HepG2 (cell line): ENCODE measurements around the gene RABIF. TPM values are rescaled to one million over a fixed set of nuclear protein-coding genes. Genes with fewer than 3 reads are reported as not detected.

ENCODE experiments used
- ATAC-seq: fragments of 200-7000 bp; cut with Tn5 transposase; 3 replicates; pipeline ENCODE4 v1.9.1; 2020; ENCODE audit warnings: mild to moderate bottlenecking, moderate library complexity
- BruUV-seq: library from RNA; stranded (reverse); fragments of 400-500 nt; replicated peaks from 2 replicates; lab custom pipeline; 2021; lab: Mats Ljungman, UMichigan
- CTCF ChIA-PET: fragments of 300-600 bp; formaldehyde crosslinking; extraction: SDS; loops from one replicate; lab custom pipeline; 2021; ENCODE audit warnings: low total read pairs, inconsistent platforms, low intra/inter-chr PET ratio; lab: Yijun Ruan, JAX
- POLR2A ChIA-PET: fragments of 350-600 bp; sonication (Branson Sonifier 250); formaldehyde crosslinking; loops from one replicate; lab custom pipeline; 2020; ENCODE audit warnings: antibody characterized with exemption, inconsistent platforms; lab: Yijun Ruan, JAX
- DNase-seq: peaks from one replicate; pipeline ENCODE4 v3.0.0-alpha.2; 2015; ENCODE audit warnings: low spot score
- FAIRE-seq: peaks from 3 replicates; lab custom pipeline; 2011; peaks lifted over from hg19 to GRCh38; lab: Jason Lieb, UNC
- H2AFZ ChIP-seq: one replicate; pipeline ENCODE4 v1.6.1; 2011; ENCODE audit warnings: low read length, inconsistent platforms
- H3K27ac ChIP-seq: fragments of 300-600 bp; 3 replicates; pipeline ENCODE4 v1.8.0; 2011; ENCODE audit warnings: mixed run types, mild to moderate bottlenecking, mixed read lengths, low read length, inconsistent platforms; ENCODE audit not compliant: insufficient read depth; ENCODE audit errors: extremely low read length
- H3K27me3 ChIP-seq, 2 experiments: fragments of 200-600 bp in 1 of 2; 2 replicates in 1 of 2; 3 replicates in 1 of 2; pipeline versions ENCODE4 v1.6.0 to v1.8.0; 2011; ENCODE audit warnings: low read length in 2 of 2, mild to moderate bottlenecking in 2 of 2, moderate library complexity in 2 of 2, inconsistent platforms in 1 of 2; ENCODE audit not compliant: insufficient read depth in 2 of 2, control insufficient read depth in 1 of 2
- H3K36me3 ChIP-seq, 2 experiments: fragments of 200-600 bp in 1 of 2; replicated peaks in 1 of 2; 2 replicates in 1 of 2; 3 replicates in 1 of 2; pipeline versions ENCODE4 v1.5.1 to v1.8.0; 2011; ENCODE audit warnings: low read length in 2 of 2, inconsistent platforms in 1 of 2; ENCODE audit not compliant: insufficient read depth in 2 of 2, control insufficient read depth in 1 of 2
- H3K4me1 ChIP-seq: 2 replicates; pipeline ENCODE4 v1.5.1; 2012; ENCODE audit warnings: low read length, inconsistent platforms; ENCODE audit not compliant: insufficient read depth
- H3K4me2 ChIP-seq: 2 replicates; pipeline ENCODE4 v1.6.0; 2011; ENCODE audit warnings: low read depth, low read length, inconsistent platforms
- H3K4me3 ChIP-seq, 3 experiments: fragments of 200-600 bp in 1 of 3; sonication (generic), shearing (Covaris generic) in 1 of 3; replicated peaks in 1 of 3; 2 replicates each; pipeline ENCODE4 v1.5.1; 2011 to 2016; ENCODE audit warnings: low read length in 3 of 3, inconsistent platforms in 2 of 3, low read depth in 2 of 3, mild to moderate bottlenecking in 2 of 3, control low read depth in 1 of 3, mixed read lengths in 1 of 3; ENCODE audit not compliant: insufficient read depth in 1 of 3
- H3K79me2 ChIP-seq: one replicate; pipeline ENCODE4 v1.6.1; 2011; ENCODE audit warnings: low read length, inconsistent platforms; ENCODE audit not compliant: insufficient read depth
- H3K9ac ChIP-seq: 2 replicates; pipeline ENCODE4 v1.6.0; 2011; ENCODE audit warnings: mild to moderate bottlenecking, low read depth, low read length, inconsistent platforms; ENCODE audit not compliant: insufficient read depth
- H3K9me3 ChIP-seq: 2 replicates; pipeline ENCODE4 v1.5.1; 2012; ENCODE audit warnings: mild to moderate bottlenecking, low read length
- H4K20me1 ChIP-seq: 2 replicates; pipeline ENCODE4 v1.6.0; 2011; ENCODE audit warnings: inconsistent platforms, mild to moderate bottlenecking, low read length, moderate library complexity; ENCODE audit not compliant: insufficient read depth
- EEA1 ChIP-seq: sonication (generic); formaldehyde crosslinking; IDR thresholded peaks from 2 replicates; pipeline ENCODE4 v1.5.1; 2020; ENCODE audit warnings: mild to moderate bottlenecking, missing genetic modification reagents, borderline replicate concordance
- GLI4 ChIP-seq: sonication (generic); formaldehyde crosslinking; IDR thresholded peaks from 2 replicates; pipeline ENCODE4 v1.5.1; 2020; ENCODE audit warnings: missing genetic modification reagents, mild to moderate bottlenecking, moderate library complexity, borderline replicate concordance
- HOXD1 ChIP-seq: sonication (generic); formaldehyde crosslinking; IDR thresholded peaks from 2 replicates; pipeline ENCODE4 v1.5.0; 2020; ENCODE audit warnings: missing genetic modification reagents
- IRF2 ChIP-seq: IDR thresholded peaks from 2 replicates; pipeline ENCODE4 v1.6.1; 2018; ENCODE audit warnings: missing genetic modification reagents, missing compliant biosample characterization
- MLXIP ChIP-seq: sonication (generic); formaldehyde crosslinking; IDR thresholded peaks from 2 replicates; pipeline ENCODE4 v1.9.0; 2021; ENCODE audit warnings: missing genetic modification reagents, borderline replicate concordance
- NFRKB ChIP-seq: fragments of 450-650 bp; IDR thresholded peaks from 2 replicates; pipeline ENCODE4 v1.6.1; 2017
- PHB2 ChIP-seq: fragments of 450-650 bp; IDR thresholded peaks from 2 replicates; pipeline ENCODE4 v1.6.1; 2018; ENCODE audit not compliant: partially characterized antibody
- RAD21 ChIP-seq: fragments of 450-650 bp; formaldehyde crosslinking; IDR thresholded peaks from 2 replicates; pipeline ENCODE4 v1.5.0; 2020; ENCODE audit warnings: mild to moderate bottlenecking
- RELA ChIP-seq: sonication (generic); formaldehyde crosslinking; IDR thresholded peaks from 2 replicates; pipeline ENCODE4 v1.4.0; 2020; ENCODE audit warnings: missing genetic modification reagents
- RNF2 ChIP-seq: fragments of 450-650 bp; conservative IDR thresholded peaks from 2 replicates; pipeline ENCODE4 v1.6.1; 2016; ENCODE audit warnings: low read depth
- STAT5B ChIP-seq: sonication (generic); formaldehyde crosslinking; IDR thresholded peaks from 2 replicates; pipeline ENCODE4 v1.4.0; 2020; ENCODE audit warnings: missing genetic modification reagents
- SUZ12 ChIP-seq: fragments of 150-350 bp; IDR thresholded peaks from 2 replicates; pipeline ENCODE4 v1.6.1; 2014; ENCODE audit warnings: low read depth, low read length
- U2AF2 ChIP-seq: fragments of 200-400 bp; formaldehyde crosslinking; IDR thresholded peaks from 2 replicates; pipeline ENCODE4 v1.6.1; 2017; ENCODE audit warnings: low read depth, mild to moderate bottlenecking, low read length
- ZBTB20 ChIP-seq: sonication (generic); formaldehyde crosslinking; IDR thresholded peaks from 2 replicates; pipeline ENCODE4 v1.8.1; 2023; ENCODE audit warnings: missing genetic modification reagents, low read depth, mild to moderate bottlenecking, borderline replicate concordance
- ZNF335 ChIP-seq: sonication (generic); formaldehyde crosslinking; IDR thresholded peaks from 2 replicates; pipeline ENCODE4 v1.4.0; 2020; ENCODE audit warnings: missing genetic modification reagents
- ZNF496 ChIP-seq: sonication (generic); formaldehyde crosslinking; IDR thresholded peaks from 2 replicates; pipeline ENCODE4 v1.8.1; 2023; ENCODE audit warnings: mild to moderate bottlenecking, moderate library complexity, missing genetic modification reagents; ENCODE audit not compliant: insufficient replicate concordance
- ZSCAN20 ChIP-seq: sonication (generic); formaldehyde crosslinking; IDR thresholded peaks from 2 replicates; pipeline ENCODE4 v1.4.0; 2020; ENCODE audit warnings: missing genetic modification reagents, mild to moderate bottlenecking, borderline replicate concordance
- WGBS: methylation state at CpG from one replicate; pipeline ENCODE4 v1.1.6; 2017; ENCODE audit warnings: low lambda C conversion rate; 5-methylcytosine and 5-hydroxymethylcytosine counted together
- in situ Hi-C: cut with HindIII; loops from 2 replicates; pipeline ENCODE4 v1.10.0; 2017; ENCODE audit warnings: low pct_unique_long_range_greater_than_20kb; ENCODE audit not compliant: extremely low pct_ligation_motif_present
- intact Hi-C: fragments of 100-400 bp; cut with micrococcal nuclease; formaldehyde crosslinking; loops from one replicate; pipeline ENCODE4 v1.10.0; 2022; ENCODE audit not compliant: unreplicated experiment
- polyA plus RNA-seq, 8 experiments: library from polyadenylated mRNA; depleted of rRNA in 3 of 8; stranded (reverse) in 7 of 8; unstranded in 1 of 8; fragments of >200 nt; fragmentation: Illumina TruSeq in 4 of 8; extraction: Trizol in 4 of 8; gene quantifications; 2 replicates each; pipeline versions ENCODE4 v1.2.1 to v1.2.3, GENCODE V29; 2011 to 2016; ENCODE audit warnings: low read depth in 4 of 8, missing spikeins in 1 of 8, mixed read lengths in 1 of 8; ENCODE audit not compliant: insufficient read depth in 1 of 8
- total RNA-seq, 5 experiments: library from RNA; depleted of rRNA; stranded (reverse); fragments of >200 nt; fragmentation: Illumina TruSeq; extraction: Trizol; gene quantifications; 2 replicates each; pipeline ENCODE4 v1.2.3, GENCODE V29; 2016; ENCODE audit warnings: low read depth in 1 of 5
- TF ChIP-seq, protein P1 (sequence below): sonication (generic); formaldehyde crosslinking; IDR thresholded peaks from 2 replicates; pipeline ENCODE4 v1.5.0; 2020; ENCODE audit warnings: missing genetic modification reagents

Gene RABIF
- total and polyA plus RNA-seq, 2 of the 13 experiments (the other 11 are each of a cell fraction or from before 2014, with no cell fraction given): 7.6 to 8.3 TPM

- no peaks in the 10 kb centered on the region for H3K9me3 ChIP-seq
- H3K79me2 ChIP-seq: no peaks in the 10 kb centered on the region
- BruUV-seq: no TSS peak
- H3K27me3 ChIP-seq: no peaks in the 10 kb centered on the region
- no peak overlapping the region for H2AFZ ChIP-seq
- no peak overlapping the region for H3K4me2 ChIP-seq
- H3K4me1 ChIP-seq: peaks cover 30% of the 10 kb centered on the region
- H4K20me1 ChIP-seq: no peaks in the 10 kb centered on the region
- WGBS: 71% methylated on average over 11 of the region's 11 CpGs
- POLR2A ChIA-PET: no interaction called here
- H3K27ac ChIP-seq: no peak overlapping the region
- H3K4me3 ChIP-seq: no peak overlapping the region
- no peak for TF ChIP-seq ZBTB20
- no peak for TF ChIP-seq SUZ12
- TF ChIP-seq RELA: no peak
- FAIRE-seq (no peak), DNase-seq (no peak), ATAC-seq (no peak)
- no peak overlapping the region for H3K9ac ChIP-seq
- in situ Hi-C loops: no loop called here
- CTCF ChIA-PET: no interaction called here
- no peaks in the 10 kb centered on the region for H3K36me3 ChIP-seq
- intact Hi-C loops: no loop called here
Observed at GRCh38 chr1:202843081-202843480, 45.9 kb downstream of the RABIF start.

DNA sequence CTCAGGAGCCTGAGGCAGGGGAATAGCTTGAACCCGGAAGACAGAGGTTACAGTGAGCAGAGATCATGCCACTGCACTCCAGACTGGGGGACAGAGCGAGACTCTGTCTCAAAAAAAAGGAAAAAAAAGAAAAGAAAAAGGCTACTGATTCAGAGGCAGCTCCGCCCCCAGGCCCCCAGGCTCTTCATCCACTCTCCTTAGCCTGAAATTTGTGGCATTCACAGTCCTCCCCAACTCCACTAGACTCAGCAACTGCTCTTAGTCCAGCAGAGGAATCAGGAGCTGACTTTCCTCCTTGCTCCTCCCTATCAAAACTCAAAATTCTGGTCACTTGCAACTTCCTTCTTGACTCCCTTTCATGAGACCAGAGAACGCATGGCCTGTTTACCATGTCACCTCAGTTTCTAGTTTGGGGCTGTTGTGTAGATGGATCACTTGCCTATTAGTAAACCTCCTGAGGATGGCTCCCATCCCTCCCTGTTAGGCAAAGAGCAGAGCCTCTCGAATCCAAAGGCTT lies 51.1 kb downstream of the RABIF start:
- Histone ChIP-seq H3K4me3 (no peak overlapping the region), H3K36me3 (no peaks in the 10 kb centered on the region), H3K4me1 (no peaks in the 10 kb centered on the region), H3K4me2 (no peak overlapping the region), H3K27me3 (peaks cover 0 to 4% of the 10 kb centered on the region in 2 experiments; a peak in 1 of 5 replicates), H3K79me2 (no peaks in the 10 kb centered on the region), H3K27ac (no peak overlapping the region), H4K20me1 (no peaks in the 10 kb centered on the region), H3K9me3 (no peaks in the 10 kb centered on the region), H2AFZ (no peak overlapping the region), H3K9ac (no peak overlapping the region)
- ChIA-PET CTCF (no interaction called here), POLR2A (no interaction called here)
- FAIRE-seq: no peak
- 41% methylated on average over 5 of the region's 5 CpGs for WGBS
- in situ Hi-C loops: no loop called here
- BruUV-seq: no TSS peak
- intact Hi-C loops: no loop called here
- no peak for DNase-seq
- no peak for ATAC-seq
- no peak for TF ChIP-seq HOXD1 (CRISPR knock-in tag)
- no peak for TF ChIP-seq GLI4
- no peak for TF ChIP-seq RNF2
- no peak for TF ChIP-seq ZSCAN20 (CRISPR knock-in tag)
- TF ChIP-seq, protein P1, sequence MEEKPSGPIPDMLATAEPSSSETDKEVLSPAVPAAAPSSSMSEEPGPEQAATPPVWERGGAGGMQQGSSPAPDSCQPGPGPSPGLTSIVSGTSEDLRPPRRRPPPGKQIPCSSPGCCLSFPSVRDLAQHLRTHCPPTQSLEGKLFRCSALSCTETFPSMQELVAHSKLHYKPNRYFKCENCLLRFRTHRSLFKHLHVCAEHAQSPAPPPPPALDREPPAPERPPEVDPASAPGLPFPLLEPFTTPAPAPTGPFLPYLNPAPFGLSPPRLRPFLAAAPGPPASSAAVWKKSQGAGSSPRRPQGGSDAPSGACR: no peak
- TF ChIP-seq U2AF2: no peak
- TF ChIP-seq NFRKB: no peak
- TF ChIP-seq EEA1 (CRISPR knock-in tag): no peak
- TF ChIP-seq ZNF335 (CRISPR knock-in tag): no peak
- TF ChIP-seq STAT5B (CRISPR knock-in tag): no peak
- no peak for TF ChIP-seq PHB2
- no peak for TF ChIP-seq MLXIP (CRISPR knock-in tag)
- no peak for TF ChIP-seq IRF2
- TF ChIP-seq ZNF496 (CRISPR knock-in tag): no peak
- no peak for TF ChIP-seq RAD21 (CRISPR knock-in tag)
